Nephron progenitor cell (in vitro differentiated cells): ENCODE results near the gene FAM170B.

Source experiments
- DNase-seq: peaks from one replicate; pipeline ENCODE4 v3.0.0; 2021
- H3K27ac Mint-ChIP-seq: 2 replicates; pipeline ENCODE4 v1.8.0; 2021; ENCODE audit warnings: mild to moderate bottlenecking, moderate library complexity, mixed read lengths
- H3K27me3 Mint-ChIP-seq: 2 replicates; pipeline ENCODE4 v1.8.0; 2021; ENCODE audit warnings: mild to moderate bottlenecking, low read depth, mixed read lengths; ENCODE audit not compliant: poor library complexity
- H3K36me3 Mint-ChIP-seq: 2 replicates; pipeline ENCODE4 v1.8.0; 2021; ENCODE audit warnings: low read depth, mixed read lengths
- H3K4me1 Mint-ChIP-seq: 2 replicates; pipeline ENCODE4 v1.8.0; 2021; ENCODE audit warnings: mixed read lengths
- H3K4me3 Mint-ChIP-seq: 2 replicates; pipeline ENCODE4 v1.8.0; 2021; ENCODE audit warnings: mild to moderate bottlenecking, moderate library complexity, mixed read lengths
- H3K9me3 Mint-ChIP-seq: 2 replicates; pipeline ENCODE4 v1.8.0; 2021; ENCODE audit warnings: mild to moderate bottlenecking, moderate library complexity, mixed read lengths
- TF ChIP-seq, protein P1 (sequence below): fragments of 200-600 bp; sonication (generic); IDR thresholded peaks from 2 replicates; pipeline ENCODE4 v1.5.0; 2021; ENCODE audit warnings: antibody characterized with exemption

The FAM170B gene

DNA sequence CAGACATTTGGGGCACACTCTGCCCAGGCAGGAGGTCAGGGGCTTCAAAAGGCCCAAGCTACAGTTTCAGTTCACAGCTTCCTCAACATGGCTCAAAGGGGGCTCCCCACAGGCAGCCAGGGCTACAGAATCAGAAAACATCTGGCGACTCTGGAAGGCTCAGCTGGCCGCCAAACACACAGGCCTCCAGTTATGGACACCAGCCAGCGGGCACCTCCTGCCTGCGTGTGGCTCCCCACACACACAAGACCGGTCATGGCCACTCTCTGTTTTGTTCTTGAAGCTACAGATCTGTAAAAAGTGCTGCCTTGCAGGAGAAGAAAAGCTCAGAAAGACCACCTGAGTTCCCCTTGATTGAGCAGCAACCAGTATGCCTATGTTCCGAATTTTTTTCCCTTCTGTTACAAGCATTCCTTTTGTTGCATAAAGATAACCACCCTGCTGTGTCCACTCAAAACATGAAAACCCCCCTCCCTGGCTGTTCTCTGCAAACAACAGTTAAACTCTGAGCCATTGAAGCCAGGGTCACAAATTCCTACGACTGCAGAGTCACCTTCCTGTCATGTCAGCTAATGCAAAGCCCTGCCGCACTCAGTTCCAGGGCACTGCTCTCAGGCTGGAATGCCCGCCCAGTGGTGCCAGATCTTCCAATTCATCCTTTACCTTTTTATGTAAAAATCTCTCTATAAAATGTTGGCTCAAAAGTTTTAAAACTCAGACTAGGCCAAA, 52.1 kb downstream of the FAM170B start:
- Mint-ChIP-seq H3K4me1 (peaks cover 13% of the 10 kb centered on the region), H3K36me3 (peaks cover 4% of the 10 kb centered on the region), H3K4me3 (no peak overlapping the region), H3K27ac (no peak overlapping the region), H3K27me3 (peaks cover 33% of the 10 kb centered on the region), H3K9me3 (peaks cover 17% of the 10 kb centered on the region)
- DNase-seq, result no peak
- TF ChIP-seq, protein P1, sequence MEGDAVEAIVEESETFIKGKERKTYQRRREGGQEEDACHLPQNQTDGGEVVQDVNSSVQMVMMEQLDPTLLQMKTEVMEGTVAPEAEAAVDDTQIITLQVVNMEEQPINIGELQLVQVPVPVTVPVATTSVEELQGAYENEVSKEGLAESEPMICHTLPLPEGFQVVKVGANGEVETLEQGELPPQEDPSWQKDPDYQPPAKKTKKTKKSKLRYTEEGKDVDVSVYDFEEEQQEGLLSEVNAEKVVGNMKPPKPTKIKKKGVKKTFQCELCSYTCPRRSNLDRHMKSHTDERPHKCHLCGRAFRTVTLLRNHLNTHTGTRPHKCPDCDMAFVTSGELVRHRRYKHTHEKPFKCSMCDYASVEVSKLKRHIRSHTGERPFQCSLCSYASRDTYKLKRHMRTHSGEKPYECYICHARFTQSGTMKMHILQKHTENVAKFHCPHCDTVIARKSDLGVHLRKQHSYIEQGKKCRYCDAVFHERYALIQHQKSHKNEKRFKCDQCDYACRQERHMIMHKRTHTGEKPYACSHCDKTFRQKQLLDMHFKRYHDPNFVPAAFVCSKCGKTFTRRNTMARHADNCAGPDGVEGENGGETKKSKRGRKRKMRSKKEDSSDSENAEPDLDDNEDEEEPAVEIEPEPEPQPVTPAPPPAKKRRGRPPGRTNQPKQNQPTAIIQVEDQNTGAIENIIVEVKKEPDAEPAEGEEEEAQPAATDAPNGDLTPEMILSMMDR, result no peak
